Uterus (tissue), 4 donors: Measurements from ENCODE around the gene STK11. TPM values are rescaled to one million over a fixed set of nuclear protein-coding genes. Genes with fewer than 3 reads are reported as not detected.
A peak's percentile ranks its signal among the peaks of the same experiment; 100 is the strongest.
"Not testable (repeated sequence)": the region's sequence is repeated elsewhere in the genome, so short reads cannot be mapped to it uniquely, and the experiment has no call there.

Experiments used
- DNase-seq, 2 donors: peaks; one replicate each; pipeline ENCODE4 v3.0.0-alpha.2; 2019 to 2020
- H3K27ac ChIP-seq, 2 donors: fragments of 200-600 bp; sonication (generic); 1 replicate in 1 of 2; 2 replicates in 1 of 2; pipeline ENCODE4 v1.5.1; 2016 to 2018
- H3K27me3 ChIP-seq, 2 donors: fragments of 200-600 bp; sonication (generic); one replicate each; pipeline ENCODE4 v1.5.1; 2018 to 2019; ENCODE audit warnings: control low read depth in 1 of 2
- H3K36me3 ChIP-seq, 2 donors: fragments of 200-600 bp; sonication (generic); one replicate each; pipeline ENCODE4 v1.5.1; 2019; ENCODE audit warnings: control low read depth in 1 of 2
- H3K4me1 ChIP-seq, 2 donors: fragments of 200-600 bp; sonication (generic); one replicate each; pipeline ENCODE4 v1.5.1; 2018 to 2019; ENCODE audit warnings: control low read depth in 1 of 2
- H3K4me3 ChIP-seq, 2 donors: fragments of 200-600 bp; sonication (generic); 1 replicate in 1 of 2; 2 replicates in 1 of 2; pipeline ENCODE4 v1.5.1; 2018 to 2019; ENCODE audit warnings: mild to moderate bottlenecking in 1 of 2
- H3K9me3 ChIP-seq, 2 donors: fragments of 200-600 bp; sonication (generic); one replicate each; pipeline ENCODE4 v1.5.1; 2019; ENCODE audit warnings: control low read depth in 1 of 2
- CTCF ChIP-seq, 4 experiments: fragments of 200-600 bp in 2 of 4; fragments of 450-650 bp in 2 of 4; sonication (generic) in 2 of 4; IDR thresholded peaks; one replicate each; pipeline ENCODE4 v1.5.1; 2016 to 2019; ENCODE audit warnings: antibody characterized with exemption in 4 of 4, mild to moderate bottlenecking in 2 of 4, moderate library complexity in 1 of 4
- POLR2A ChIP-seq, 2 donors: fragments of 450-650 bp; IDR thresholded peaks; one replicate each; pipeline ENCODE4 v1.6.1; 2016; ENCODE audit warnings: antibody characterized with exemption in 2 of 2, mild to moderate bottlenecking in 1 of 2, moderate library complexity in 1 of 2
- intact Hi-C: fragments of 100-400 bp; cut with DNase I; formaldehyde crosslinking; loops from one replicate; pipeline ENCODE4 v1.15.1; 2023; ENCODE audit warnings: low total_unique reads
- total RNA-seq, 4 donors: library from RNA; depleted of rRNA in 3 of 4; stranded (reverse); fragments of >200 nt in 3 of 4; gene quantifications; one replicate each; pipeline versions ENCODE4 v1.1.0 to v1.2.4, GENCODE V29; 2014 to 2023
- donor health status: DM: yes; HTN: yes; CAD: no.

STK11 gene
- total RNA-seq, 4 donors from 2014 or later = 17.4 to 62.8 (median 43.3) TPM

- intact Hi-C loops = loop anchor here (1.0 kb wide), 1 partner anchor 22 kb away; no protein-coding TSS in a partner anchor
- Histone ChIP-seq H3K27ac (peak overlapping the region; percentile 88 to 97), H3K27me3 (no peaks in the 10 kb centered on the region), H3K36me3 (no peaks in the 10 kb centered on the region), H3K4me3 (no peak overlapping the region), H3K4me1 (peaks cover 0 to 18% of the 10 kb centered on the region in 2 donors), H3K9me3 (no peaks in the 10 kb centered on the region)
- TF ChIP-seq POLR2A (IDR thresholded peaks at IDR 0.05) = peak in 1 of 2 donors; percentile 44
- TF ChIP-seq CTCF (IDR thresholded peaks at IDR 0.05) = peak; percentile 96 to 100 (median 99)
- DNase-seq = peak; percentile 89 to 90
Measured at GRCh38 chr19:1243768-1244692, 38.5 kb downstream of the STK11 start.

- peaks cover 0 to 18% of the 10 kb centered on the region in 2 donors for H3K4me1 ChIP-seq
Measured at GRCh38 chr19:1244693-1245451, 39.3 kb downstream of the STK11 start.

GRCh38 chr19:1245494-1246264, 40.1 kb downstream of the STK11 start:
- Histone ChIP-seq H3K36me3 (no peaks in the 10 kb centered on the region), H3K9me3 (no peaks in the 10 kb centered on the region), H3K27me3 (no peaks in the 10 kb centered on the region), H3K4me1 (peaks cover 0 to 18% of the 10 kb centered on the region in 2 donors), H3K27ac (peak overlapping the region; percentile 88 to 97), H3K4me3 (no peak overlapping the region)
- no peak for TF ChIP-seq CTCF (IDR thresholded peaks at IDR 0.05)
- no peak for TF ChIP-seq POLR2A (IDR thresholded peaks at IDR 0.05)
- intact Hi-C loops = no loop called here
- DNase-seq = peak; percentile 50 to 66

More at GRCh38 chr19:1244693-1245451, 39.3 kb downstream of the STK11 start:
- intact Hi-C loops = loop anchor here (1.0 kb wide), 1 partner anchor 21 kb away; no protein-coding TSS in a partner anchor
- no peaks in the 10 kb centered on the region for H3K36me3 ChIP-seq
- TF ChIP-seq POLR2A (IDR thresholded peaks at IDR 0.05) = no peak
- no peak for TF ChIP-seq CTCF (IDR thresholded peaks at IDR 0.05)
- peak; percentile 57 to 66 for DNase-seq
- peak overlapping the region; percentile 88 to 97 for H3K27ac ChIP-seq
- H3K9me3 ChIP-seq = no peaks in the 10 kb centered on the region
- no peak overlapping the region for H3K4me3 ChIP-seq
- no peaks in the 10 kb centered on the region for H3K27me3 ChIP-seq

- Histone ChIP-seq H3K27ac (peak overlapping the region; percentile 88 to 97), H3K4me1 (peaks cover 0 to 25% of the 10 kb centered on the region in 2 donors)
- intact Hi-C loops, H3K36me3 ChIP-seq, H3K9me3 ChIP-seq, H3K27me3 ChIP-seq, H3K4me3 ChIP-seq: not testable (repeated sequence)
- peak; percentile 44 to 68 for DNase-seq
Measured at GRCh38 chr19:1246265-1247087, 40.9 kb downstream of the STK11 start.
